Measurements from ENCODE around the gene KCNN3.

The KCNN3 gene

DNA sequence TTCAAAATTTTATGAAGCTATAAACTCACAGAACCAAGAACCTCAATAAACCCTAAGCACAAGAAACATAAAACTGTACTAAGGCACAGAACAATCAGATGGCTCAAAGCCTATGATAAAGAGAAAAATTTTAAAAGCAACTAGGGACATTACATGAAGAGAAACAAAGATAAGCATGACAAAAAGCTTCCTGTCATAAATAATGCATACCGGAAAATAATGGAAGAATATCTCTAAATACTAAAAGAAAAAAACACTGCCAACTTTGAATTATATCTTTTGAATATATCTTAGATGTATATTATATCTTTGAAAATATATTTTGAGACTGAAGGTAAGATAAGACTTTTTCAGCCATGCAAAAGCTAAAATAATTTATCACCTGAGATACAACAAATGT lies 21.4 kb upstream of the KCNN3 start:
- H3K4me3 ChIP-seq (ENCODE audit: control insufficient read depth, low read depth, low read length), result no peak overlapping the region
- TF ChIP-seq, protein P1, sequence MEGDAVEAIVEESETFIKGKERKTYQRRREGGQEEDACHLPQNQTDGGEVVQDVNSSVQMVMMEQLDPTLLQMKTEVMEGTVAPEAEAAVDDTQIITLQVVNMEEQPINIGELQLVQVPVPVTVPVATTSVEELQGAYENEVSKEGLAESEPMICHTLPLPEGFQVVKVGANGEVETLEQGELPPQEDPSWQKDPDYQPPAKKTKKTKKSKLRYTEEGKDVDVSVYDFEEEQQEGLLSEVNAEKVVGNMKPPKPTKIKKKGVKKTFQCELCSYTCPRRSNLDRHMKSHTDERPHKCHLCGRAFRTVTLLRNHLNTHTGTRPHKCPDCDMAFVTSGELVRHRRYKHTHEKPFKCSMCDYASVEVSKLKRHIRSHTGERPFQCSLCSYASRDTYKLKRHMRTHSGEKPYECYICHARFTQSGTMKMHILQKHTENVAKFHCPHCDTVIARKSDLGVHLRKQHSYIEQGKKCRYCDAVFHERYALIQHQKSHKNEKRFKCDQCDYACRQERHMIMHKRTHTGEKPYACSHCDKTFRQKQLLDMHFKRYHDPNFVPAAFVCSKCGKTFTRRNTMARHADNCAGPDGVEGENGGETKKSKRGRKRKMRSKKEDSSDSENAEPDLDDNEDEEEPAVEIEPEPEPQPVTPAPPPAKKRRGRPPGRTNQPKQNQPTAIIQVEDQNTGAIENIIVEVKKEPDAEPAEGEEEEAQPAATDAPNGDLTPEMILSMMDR (conservative IDR thresholded peaks at IDR 0.05; ENCODE audit: control insufficient read depth, insufficient read depth, low read depth, low read length), result no peak
- no peak for DNase-seq (ENCODE audit: low read depth)

DNA sequence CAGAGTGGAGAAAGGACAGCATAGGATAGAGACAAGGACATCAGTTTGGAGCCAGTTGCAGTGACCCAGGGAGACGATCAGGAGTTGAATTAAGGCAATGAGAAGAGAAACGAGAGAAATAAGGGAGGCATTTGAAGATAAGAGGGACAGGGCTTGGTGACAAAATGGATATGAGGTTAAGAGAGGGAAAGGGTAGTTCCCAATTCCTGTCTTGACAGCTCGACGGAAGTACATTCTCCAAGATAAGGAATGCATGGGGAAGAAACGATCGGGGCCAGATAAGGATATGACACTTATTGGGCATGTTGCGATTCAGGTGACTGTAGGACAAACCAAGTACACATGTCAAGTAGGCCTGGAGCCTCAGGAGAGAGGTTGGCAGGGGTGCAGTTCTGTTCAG lies 18.7 kb upstream of the KCNN3 start:
- no peak overlapping the region for H3K4me3 ChIP-seq (ENCODE audit: control insufficient read depth, low read depth, low read length)

DNA sequence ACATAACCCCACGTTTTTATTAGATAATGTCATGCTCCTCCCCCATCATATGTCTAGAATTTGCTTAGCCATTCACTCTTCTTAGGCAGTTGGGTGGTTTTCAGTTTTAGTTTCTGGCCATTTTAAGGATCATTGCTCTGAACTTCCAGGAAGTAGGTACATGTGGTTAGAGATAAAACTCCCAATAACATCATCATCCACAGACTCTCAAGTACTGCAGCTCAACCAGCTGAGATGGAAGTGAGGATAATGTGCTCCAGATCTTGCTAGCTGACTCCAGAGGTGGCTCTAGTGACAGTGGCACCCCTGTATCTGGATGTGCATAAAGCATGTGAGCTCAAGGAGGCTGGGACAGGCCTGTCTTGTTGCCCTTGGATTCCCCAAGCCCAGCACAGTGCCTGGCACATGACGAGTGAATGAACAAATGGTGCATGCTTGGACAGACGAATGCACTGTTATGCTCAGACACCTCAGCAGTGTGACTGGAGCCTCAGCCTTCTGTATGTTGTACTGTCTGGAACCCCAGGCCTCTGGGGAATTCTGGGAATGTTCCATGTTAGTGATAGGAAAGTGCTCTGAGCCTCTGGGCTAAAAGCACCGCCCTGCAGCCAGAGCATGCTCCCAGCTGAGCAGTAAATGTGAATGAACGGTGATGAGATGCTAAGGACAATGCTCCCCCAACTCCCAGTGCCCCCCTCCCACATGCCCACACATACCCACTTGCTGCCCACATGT lies 16.4 kb upstream of the KCNN3 start:
- DNase-seq (ENCODE audit: low read depth), result no peak
- TF ChIP-seq, protein P1 (conservative IDR thresholded peaks at IDR 0.05; ENCODE audit: control insufficient read depth, insufficient read depth, low read depth, low read length), result no peak
- no peak overlapping the region for H3K4me3 ChIP-seq (ENCODE audit: control insufficient read depth, low read depth, low read length)

More for the DNA sequence above, 18.7 kb upstream of the KCNN3 start:
- DNase-seq (ENCODE audit: low read depth), result no peak
- TF ChIP-seq, protein P1 (conservative IDR thresholded peaks at IDR 0.05; ENCODE audit: control insufficient read depth, insufficient read depth, low read depth, low read length), result no peak

DNA sequence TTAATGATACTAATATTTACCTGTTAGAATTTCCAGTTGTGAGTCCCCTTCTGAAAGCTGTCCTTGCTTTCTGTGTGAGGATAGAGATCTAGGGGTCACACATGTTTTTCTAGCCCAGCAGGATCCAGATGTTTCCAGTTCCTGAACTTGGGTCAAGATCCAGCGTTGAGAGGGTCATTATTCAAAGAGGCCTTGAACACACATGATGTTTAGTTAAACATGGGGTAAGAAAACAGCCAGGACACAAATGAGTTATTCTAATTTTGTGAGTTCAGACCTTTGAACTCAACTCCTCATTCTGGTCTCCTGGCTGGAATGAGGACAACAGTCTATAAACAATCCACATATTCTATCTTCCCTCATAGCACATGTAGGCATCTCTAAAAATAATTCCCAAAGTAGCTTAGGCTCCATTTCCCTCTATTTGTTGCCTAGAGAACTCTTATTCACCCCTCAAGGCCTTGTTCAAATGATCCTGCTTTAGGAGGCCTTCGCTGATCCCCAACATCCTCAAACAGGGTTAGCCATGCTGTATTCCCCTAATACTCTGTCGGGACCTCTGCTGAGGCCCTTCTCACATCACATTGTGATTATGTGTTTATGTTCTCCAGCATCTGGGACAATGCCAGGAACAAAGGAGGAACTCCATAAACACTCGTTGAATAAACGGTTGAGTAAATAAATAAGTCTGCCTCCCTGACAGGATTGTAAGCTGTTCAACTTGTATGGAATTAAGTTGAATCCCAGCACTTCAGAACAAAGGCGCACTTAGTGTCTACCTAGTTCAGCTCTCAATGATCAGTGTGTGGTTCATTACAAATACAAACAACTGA lies 15.0 kb upstream of the KCNN3 start:
- no peak for DNase-seq (ENCODE audit: low read depth)
- H3K4me3 ChIP-seq (ENCODE audit: control insufficient read depth, low read depth, low read length), result no peak overlapping the region
- TF ChIP-seq, protein P1 (conservative IDR thresholded peaks at IDR 0.05; ENCODE audit: control insufficient read depth, insufficient read depth, low read depth, low read length), result no peak

DNA sequence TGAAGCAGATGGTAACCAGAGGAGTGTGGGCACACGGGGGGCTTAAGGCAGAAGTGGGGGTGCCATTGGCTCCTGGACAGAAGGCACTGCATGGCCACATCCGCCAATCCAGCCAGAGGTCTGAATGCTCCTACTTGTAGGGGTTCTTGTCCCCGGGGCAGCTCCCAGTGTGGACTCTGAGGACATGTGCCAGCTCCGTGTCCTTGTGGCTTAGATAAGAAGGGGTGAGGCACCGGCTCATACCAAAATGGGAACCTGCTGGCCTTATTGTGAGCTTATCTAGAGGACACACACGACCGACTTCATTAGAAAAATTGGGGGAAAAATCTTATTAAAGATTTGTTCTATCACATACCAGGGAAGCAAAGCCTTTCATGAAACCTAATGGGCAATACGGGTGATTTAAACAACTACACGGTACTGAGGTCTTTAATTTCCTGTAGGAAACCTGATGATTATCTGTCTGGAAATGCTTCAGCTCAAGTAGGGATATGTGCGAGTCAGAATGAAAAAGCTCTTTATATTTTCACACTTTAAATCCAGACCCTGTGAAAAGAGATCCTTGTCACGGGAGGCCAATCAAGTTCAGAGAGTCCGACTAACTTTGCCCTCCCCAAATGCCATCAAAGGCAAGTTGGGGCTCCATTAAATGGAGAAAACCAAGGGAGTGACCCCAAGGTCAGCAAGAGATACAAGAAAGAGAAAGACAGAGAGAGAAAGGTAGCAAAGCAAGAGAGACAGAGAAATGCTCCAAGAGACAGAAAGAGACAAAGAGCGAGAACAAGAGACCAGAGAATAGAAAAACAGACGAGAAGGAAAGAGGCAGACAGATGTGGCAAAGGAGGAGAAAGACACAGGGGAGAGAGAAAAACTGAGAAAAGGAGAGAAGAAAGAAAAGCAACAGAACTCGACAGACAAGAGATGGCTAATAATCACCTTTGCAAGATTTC lies 14.1 kb upstream of the KCNN3 start:
- DNase-seq (ENCODE audit: low read depth), result no peak
- TF ChIP-seq, protein P1 (conservative IDR thresholded peaks at IDR 0.05; ENCODE audit: control insufficient read depth, insufficient read depth, low read depth, low read length), result no peak
- no peak overlapping the region for H3K4me3 ChIP-seq (ENCODE audit: control insufficient read depth, low read depth, low read length)

DNA sequence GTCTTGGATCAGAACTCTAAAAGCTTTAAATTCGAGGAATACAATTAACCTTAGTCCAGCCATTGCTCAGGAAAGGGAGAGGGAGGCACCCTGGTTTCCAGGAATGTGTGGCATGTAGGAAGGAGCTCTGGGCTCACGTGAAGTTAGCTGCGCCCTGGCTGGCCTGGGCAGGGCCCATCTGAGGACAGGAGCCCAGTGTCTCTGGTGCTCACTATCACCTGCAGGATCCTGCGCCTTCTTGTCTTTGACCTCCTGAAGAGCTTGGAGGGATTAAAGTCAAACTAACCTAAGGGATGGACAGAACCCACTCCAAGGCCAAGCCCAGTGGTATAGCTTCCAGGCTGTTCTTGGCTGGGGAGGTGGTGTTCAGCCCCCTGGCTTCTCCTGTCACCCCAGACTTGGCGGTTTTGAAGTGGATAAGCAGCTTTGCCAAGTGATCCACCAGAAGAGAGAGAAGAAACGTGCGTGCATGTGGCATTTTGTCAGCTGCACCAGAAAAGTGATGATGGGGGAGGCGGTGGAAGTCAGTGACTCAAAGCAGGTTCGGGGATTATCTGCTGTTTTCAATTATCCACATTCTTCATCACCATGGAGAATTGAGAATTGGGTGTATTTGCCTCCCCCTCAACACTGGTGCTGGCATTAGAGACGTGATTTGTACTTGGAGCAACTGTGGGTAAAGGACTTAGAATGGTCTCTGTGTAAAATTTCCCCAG lies 11.9 kb upstream of the KCNN3 start:
- no peak overlapping the region for H3K4me3 ChIP-seq (ENCODE audit: control insufficient read depth, low read depth, low read length)
- TF ChIP-seq, protein P1 (conservative IDR thresholded peaks at IDR 0.05; ENCODE audit: control insufficient read depth, insufficient read depth, low read depth, low read length), result no peak
- DNase-seq (ENCODE audit: low read depth), result no peak
